CD4-positive, alpha-beta T cell treated with Interleukin-4 for 4 hours (primary cell): ENCODE results near the gene SLC49A4.

Source experiments
- DNase-seq: peaks from one replicate; pipeline ENCODE4 v3.0.0-alpha.2; 2020

Gene SLC49A4

DNA sequence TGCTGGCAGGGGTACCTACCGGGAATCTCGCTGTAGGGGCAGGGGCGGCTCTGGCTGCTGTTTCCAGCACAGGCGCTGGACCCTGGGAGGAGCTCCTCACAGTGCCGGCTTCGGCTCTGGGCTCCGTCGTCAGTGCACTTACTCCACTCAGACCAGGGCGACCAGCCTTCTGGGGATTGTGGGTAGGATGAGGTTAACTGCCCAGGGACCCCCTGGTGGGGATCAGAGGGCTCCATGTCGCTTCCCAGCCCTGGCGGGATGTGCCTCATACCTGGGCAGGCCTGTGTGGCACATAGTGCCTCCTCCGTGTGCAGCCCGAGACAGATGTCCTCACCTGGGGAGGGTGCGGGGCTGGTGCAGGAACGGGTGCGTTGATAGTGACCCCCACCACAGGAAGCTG lies 117.0 kb downstream of the SLC49A4 start:
- no peak for DNase-seq

DNA sequence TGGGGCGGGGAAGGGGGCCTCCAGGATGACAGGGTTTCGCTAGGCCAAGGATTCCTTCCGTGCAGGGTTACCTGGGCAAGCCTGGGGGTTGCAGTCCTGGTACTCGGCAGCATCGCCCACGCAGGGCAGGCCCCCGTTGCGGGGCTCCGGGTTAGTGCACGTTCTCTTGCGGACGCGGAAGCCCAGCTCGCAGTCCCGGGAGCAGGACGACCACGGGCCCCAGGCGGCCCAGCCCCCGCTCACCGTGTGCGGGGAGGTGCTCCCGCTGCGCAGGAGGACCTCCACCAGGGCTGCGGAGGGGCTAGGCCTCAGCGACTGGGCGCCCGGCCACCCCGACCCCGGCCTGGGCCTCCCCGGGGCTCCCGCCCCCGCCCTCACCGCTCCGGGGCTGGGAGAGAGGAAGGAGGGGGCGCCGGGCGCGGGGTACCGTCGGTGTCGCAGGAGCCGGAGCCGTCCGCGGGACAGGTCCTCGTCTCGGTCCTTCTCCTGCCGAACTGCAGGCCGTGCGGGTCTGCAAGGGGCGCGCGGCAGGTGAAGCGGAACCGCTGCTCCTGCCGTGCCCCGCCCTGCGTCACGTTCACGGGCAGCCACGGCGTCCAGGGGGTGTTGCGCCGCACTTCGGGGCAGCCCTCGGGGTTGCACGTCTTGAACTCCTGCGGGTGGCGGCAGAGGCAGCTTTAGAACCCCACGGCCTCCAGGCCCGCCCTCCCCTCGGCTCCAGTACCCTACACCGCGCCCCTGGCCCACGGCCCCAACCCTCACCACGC lies 118.1 kb downstream of the SLC49A4 start:
- DNase-seq = no peak

DNA sequence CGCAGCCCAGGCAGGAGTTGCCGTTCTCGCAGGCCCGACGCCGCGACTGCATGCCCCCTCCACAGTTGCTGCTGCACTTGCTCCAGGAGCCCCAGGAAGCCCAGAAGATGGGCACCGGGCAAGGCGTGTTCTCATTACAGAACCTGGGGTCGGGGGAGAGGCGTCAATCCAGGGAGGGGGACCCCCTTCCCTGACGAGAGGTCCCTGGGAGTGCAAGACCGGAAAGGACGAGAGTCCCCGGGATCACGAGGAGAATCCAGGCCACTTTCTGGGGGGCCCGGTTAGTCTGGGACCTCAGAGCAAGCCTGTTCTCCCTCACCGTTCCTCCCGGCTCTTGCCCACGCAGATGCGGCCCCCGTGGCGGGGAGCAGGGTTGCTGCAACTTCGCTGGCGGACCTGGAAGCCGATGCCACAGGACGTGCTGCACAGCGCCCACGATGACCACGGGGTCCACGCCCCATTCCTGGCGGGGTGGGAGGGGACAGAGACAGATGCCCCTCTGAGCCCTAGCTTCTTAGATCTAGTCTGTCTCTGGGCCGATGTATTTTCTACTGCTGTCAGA lies 118.8 kb downstream of the SLC49A4 start:
- DNase-seq = no peak

- no peak for DNase-seq
Observed at GRCh38 chr3:122915300-122916055, 120.6 kb downstream of the SLC49A4 start.

DNA sequence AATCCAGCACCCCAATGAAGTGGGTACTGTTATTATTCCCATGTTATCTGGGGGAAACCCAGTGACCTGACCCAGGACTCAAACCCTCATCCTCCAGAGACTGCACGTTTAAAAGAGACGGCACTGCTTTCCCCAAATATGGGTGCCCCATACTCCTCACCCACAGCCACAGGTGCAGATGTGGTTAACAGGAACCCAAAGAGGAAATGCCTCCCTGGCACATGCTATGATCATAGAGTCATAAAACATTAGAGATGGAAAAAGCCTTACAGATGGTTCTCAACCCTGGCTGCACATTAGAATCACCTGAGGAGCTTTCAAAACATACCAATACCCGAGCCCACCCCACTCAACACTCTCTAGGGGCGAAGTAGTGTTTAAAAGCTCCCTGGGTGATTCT lies 121.2 kb downstream of the SLC49A4 start:
- DNase-seq = no peak

DNA sequence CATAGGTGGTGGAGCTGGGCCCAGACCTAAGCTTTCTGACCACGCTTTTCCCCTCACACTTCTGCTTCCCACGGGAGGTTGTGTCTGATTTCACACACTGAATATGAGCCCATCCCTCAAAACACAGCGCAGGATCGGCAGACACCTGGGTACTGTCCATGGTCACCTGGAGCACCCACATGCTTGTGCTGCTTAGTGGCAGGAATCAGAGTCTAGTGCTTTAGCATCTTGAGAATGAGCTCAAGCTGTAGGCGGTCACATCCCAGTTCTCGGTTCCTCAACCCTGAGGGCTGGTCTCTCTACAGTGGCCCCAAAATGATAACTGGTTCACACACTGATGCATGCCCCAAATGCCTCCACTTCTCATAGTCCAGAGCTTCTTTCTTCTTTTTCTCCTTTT lies 121.7 kb downstream of the SLC49A4 start:
- no peak for DNase-seq

DNA sequence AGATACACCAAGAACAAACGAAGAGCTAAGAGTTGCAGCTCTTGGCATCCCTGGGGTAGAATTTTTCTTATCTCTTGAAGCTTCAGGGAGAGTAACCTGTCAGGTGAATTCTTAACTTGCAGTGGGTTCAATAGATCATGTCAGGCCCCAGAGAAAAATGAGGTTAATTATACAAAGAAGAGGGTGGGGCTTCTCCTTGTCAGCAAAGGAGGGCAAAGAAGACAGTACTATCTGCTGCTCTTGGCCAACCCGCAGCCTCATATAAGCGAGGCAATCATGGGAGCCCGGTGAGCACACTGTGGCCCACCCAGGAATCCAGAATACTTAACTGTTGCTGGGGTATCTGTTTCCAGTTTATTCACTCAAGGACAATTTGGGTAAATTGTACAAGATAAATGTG lies 122.5 kb downstream of the SLC49A4 start:
- DNase-seq = no peak

DNA sequence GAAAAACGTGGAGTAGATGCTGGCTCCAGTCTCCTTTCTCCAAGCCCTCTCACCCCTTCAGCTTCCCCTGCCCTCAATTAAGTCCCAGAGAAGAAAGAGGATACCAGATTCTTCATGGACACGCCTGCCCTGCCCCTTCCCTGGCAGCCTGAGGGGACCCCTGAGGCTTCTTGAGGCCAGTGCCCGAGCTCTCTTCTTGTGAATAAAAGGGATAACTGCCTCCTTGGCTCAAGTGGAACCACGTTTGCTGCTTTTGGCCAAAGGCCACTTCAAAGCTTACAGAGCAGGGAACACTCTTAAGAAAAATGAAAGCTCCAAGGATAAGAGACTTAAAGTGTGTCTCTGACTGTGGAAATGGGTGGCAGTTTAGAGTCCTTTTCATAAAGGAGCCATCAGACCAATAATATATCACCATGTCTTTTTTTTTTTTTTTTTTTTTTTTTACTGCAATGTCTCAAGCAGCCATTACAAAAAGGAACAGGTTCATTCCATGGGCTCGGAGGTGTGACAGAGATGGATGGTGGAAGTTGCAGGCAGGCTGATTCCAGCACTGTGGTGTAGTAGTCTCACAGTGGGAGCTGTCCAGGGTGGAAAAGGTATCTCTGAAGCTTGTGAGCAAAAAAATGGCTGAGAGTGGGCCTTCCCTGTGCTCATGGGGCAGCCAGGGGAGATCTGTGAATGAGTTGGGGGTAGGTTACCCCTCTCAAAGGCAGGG lies 123.9 kb downstream of the SLC49A4 start:
- no peak for DNase-seq

GRCh38 chr3:122919291-122919610 lies 124.4 kb downstream of the SLC49A4 start:
- no peak for DNase-seq

- no peak for DNase-seq
Observed at GRCh38 chr3:122920986-122921385, 126.1 kb downstream of the SLC49A4 start.

DNA sequence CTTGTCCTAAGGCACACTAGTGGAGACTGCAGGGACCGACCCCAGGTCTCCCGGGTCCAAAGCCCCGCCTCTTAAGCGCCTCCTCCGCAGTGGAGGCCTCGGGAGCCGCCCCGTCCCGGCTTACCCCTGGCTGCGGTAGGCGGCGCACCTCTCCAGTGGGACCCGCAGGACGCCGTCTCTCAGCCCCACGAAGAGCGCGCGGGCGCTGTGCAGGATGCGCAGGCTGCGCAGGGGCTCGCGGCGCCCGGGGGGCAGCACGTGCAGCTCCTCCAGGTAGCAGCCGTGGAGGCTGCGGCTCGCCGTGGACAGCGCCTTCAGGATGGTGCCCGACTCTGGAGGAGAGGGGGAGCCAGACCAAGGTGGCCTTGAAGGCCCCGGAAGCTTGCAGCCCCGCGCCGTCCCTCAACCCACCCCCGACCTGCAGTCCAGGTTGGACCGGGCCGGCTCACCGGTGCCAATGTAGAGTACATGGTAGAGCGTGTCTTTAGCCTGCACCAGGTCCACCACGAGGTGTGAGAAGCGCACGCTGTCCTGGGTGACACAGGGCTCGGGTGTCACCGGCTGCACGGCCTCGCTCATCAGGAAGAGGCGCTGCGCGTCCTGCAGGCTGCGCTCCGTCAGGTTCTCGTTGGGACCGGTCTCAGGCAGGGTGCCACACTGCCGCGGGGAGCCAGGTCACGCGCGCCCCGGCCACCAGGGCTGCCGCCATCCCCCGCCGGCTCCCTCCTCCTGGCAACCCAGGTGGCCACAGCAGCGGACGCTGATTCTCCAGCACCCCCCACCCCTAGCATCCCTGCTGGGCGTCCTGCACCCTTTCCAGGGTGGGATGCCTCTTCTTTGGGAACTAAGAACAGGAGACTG lies 127.2 kb downstream of the SLC49A4 start:
- no peak for DNase-seq

DNA sequence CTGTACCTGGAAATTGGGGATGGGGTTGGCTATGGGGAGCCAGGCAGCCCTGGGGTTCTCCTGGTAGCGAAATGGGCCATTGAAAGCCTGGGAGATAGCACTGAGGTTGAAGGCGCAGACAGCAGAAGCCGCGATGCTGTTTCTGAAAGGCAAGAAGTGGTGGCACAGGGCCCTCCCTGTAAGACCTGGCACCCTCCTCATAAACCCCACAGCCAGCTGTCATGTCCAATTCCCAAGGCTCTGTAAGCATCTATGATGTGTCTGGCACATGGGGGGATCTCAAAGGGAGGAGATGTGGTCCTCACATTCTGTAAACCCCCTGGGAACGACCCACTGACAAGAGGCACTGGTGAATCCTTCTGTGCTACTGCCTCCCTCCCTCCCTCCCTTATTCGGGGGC lies 128.7 kb downstream of the SLC49A4 start:
- no peak for DNase-seq

- DNase-seq = no peak
Observed at GRCh38 chr3:122924056-122924455, 129.2 kb downstream of the SLC49A4 start.

GRCh38 chr3:122925756-122926155 lies 130.9 kb downstream of the SLC49A4 start:
- no peak for DNase-seq

GRCh38 chr3:122926322-122926721 lies 131.5 kb downstream of the SLC49A4 start:
- DNase-seq = no peak

DNA sequence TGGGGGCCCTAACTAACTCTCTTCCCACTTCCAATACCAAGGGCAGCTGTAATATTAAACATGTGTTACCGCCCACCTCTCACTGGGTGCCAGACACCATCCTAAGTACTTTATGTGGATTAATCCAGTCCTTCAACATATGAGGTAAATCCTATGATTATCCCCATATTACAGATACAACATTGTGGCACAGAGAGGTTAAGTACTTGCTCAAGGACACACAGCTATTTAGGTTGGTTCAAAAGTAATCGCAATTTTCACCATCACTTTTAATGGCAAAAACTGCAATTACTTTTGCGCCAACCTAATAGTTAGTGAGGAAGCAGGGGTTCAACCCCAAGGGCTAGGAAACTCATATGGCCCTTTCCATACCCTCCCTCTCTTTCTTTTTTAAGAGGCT lies 131.9 kb downstream of the SLC49A4 start:
- no peak for DNase-seq

GRCh38 chr3:122927726-122928125 lies 132.9 kb downstream of the SLC49A4 start:
- no peak for DNase-seq

DNA sequence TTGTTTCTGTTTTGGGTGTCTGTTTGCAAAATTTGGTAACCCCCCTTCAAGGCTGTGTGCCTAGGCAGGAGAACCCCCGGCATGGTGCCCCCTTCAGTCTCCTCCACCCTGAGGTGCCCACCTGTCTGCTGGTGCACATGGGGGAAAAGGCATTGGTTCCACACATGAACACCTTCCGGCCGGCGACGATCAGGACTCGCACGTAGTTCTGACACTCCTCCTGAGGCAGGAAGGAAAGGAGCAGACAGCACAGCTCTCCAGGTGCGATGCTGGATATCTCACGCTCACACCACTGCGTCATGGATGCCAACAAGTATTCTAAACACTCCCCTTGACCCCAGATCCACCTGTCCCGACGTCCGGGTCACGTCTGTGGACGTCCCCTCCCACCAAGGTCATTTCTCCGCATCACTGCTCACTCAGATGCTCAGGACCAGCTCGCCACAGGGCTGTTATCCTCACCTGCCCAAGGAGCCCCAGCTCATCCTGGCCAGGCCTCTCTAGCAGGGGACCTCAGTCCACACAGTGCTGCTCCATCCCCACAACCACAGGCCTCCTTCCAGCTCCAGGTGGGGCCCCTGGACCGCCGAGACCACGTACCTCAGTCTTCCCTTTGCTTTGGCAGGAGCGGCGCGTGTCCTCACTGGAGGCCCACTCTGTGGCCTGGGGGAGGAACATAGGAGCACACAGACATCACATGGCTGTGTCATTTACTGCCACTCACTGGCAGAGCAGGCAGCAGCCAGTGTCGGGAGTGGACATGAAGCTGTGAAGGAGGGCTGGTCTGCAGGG lies 133.7 kb downstream of the SLC49A4 start:
- DNase-seq = no peak

DNA sequence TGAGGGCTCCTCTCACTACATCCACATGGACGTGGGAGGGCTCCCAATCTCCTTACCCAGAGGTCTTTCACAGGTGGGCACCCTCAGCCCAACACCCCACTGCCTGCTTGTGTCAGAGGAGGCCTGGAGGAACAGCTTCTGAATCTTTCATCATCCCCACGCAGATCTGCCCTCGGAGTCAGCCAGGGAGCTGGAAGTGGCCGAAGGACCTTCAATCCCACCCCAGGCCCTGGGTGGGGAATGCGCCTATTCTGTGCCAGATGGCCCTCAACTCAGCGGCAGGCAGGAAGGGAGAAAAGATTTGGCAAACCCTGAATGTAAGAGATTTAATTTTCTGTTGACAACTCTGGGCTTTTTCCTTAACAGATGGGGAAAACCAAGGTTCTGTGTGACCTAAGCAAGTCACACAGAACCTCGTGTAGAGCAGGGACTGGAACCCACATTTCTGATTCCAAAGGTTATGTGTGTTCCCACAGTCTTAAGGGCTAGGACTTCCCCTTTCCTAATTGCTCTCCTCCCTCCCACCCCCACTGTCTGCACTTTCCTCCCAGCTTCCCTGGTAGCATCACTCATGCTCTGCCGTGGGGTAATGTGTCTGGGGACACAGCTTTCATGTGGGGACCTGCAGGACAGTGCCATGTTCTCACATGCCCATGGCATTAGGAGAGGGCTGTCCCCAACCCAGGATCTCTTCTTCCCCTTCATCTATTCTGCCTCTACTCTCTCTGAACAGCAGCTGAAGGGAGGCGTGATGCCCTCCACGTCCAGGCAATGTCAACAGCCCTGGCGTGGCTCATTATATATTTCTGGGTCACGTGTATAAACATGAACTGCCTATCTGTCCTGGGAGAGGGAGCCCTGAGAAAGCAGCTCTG lies 134.6 kb downstream of the SLC49A4 start:
- DNase-seq = no peak

DNA sequence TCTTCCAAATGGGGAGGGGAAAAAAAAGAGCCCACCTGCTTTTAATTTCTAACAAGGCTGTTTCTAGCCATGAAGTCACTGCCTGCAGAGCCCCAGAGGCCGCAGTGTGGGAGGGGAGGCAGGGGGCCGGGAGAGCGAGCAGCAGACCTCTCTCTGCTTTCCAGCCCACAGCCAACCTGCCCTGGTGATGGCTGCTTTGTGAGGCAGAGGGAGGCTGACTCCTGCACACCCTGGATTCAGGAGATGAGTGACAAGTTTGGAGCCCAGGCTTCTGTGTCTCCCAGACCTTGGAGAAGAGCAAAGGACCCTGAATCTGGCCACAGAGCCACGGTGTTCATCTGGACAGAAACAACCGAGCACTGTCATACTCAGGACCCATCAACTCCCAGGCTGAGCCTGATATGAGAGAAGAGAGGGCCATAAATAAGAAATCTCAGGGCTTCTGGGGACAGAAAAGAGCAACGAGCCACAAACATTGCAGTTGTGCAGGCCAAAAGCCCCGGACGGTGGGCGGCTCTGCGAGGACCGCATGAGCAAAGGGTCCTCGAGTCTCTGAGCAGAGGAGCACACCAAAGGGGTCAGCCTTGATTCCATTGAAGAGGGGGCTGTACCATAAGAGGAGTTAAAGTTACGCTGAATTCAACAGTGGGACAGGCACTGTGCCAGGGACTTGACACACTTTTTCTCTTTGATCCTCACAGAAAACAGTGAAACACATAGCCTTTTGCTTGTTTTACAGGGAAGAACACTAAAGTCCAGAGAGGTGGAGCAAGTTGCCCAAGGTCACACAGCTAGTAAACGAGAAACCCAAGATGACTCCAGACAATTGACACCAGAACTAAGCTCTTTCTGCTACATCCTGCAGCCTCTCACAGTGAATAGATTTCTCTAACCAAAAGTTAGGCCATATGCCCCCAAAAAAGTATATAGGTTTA lies 135.5 kb downstream of the SLC49A4 start:
- no peak for DNase-seq
